Liver (tissue), 3 donors: Measurements from ENCODE around the gene SGPP1.

Experiments used
- ATF3 ChIP-seq: IDR thresholded peaks from 2 replicates; pipeline ENCODE4 v1.6.1; 2016; ENCODE audit warnings: antibody characterized with exemption
- CTCF ChIP-seq: fragments of 150-350 bp; IDR thresholded peaks from 2 replicates; pipeline ENCODE4 v1.5.1; 2017; ENCODE audit warnings: improper control_type of control experiment, low read depth, low read length; ENCODE audit not compliant: missing input control
- EGR1 ChIP-seq, 2 donors: IDR thresholded peaks; 2 replicates each; pipeline ENCODE4 v1.6.1; 2016 to 2018; ENCODE audit warnings: antibody characterized with exemption in 2 of 2, low read depth in 2 of 2
- FOXA1 ChIP-seq: IDR thresholded peaks from 2 replicates; pipeline ENCODE4 v1.6.1; 2016; ENCODE audit warnings: antibody characterized with exemption
- GABPA ChIP-seq, 2 donors: IDR thresholded peaks in 1 of 2; conservative IDR thresholded peaks in 1 of 2; 2 replicates each; pipeline ENCODE4 v1.6.1; 2016; ENCODE audit warnings: antibody characterized with exemption in 2 of 2, mild to moderate bottlenecking in 1 of 2, moderate library complexity in 1 of 2
- MAX ChIP-seq: IDR thresholded peaks from 2 replicates; pipeline ENCODE4 v1.6.1; 2016; ENCODE audit warnings: antibody characterized with exemption
- RAD21 ChIP-seq, 2 donors: IDR thresholded peaks; 2 replicates each; pipeline ENCODE4 v1.6.1; 2016; ENCODE audit warnings: antibody characterized with exemption in 2 of 2, mild to moderate bottlenecking in 2 of 2
- REST ChIP-seq: IDR thresholded peaks from 2 replicates; pipeline ENCODE4 v1.6.1; 2016; ENCODE audit warnings: antibody characterized with exemption, mild to moderate bottlenecking
- RXRA ChIP-seq, 2 donors: IDR thresholded peaks; 2 replicates each; pipeline ENCODE4 v1.6.1; 2017 to 2018; ENCODE audit warnings: antibody characterized with exemption in 2 of 2, mild to moderate bottlenecking in 1 of 2
- SP1 ChIP-seq: IDR thresholded peaks from 2 replicates; pipeline ENCODE4 v1.6.1; 2018; ENCODE audit warnings: antibody characterized with exemption, mild to moderate bottlenecking
- TAF1 ChIP-seq: conservative IDR thresholded peaks from 2 replicates; pipeline ENCODE4 v1.6.1; 2016; ENCODE audit warnings: antibody characterized with exemption, mild to moderate bottlenecking
- YY1 ChIP-seq: IDR thresholded peaks from 2 replicates; pipeline ENCODE4 v1.6.1; 2016; ENCODE audit warnings: antibody characterized with exemption, mild to moderate bottlenecking
- ZBTB33 ChIP-seq: IDR thresholded peaks from 2 replicates; pipeline ENCODE4 v1.6.1; 2016; ENCODE audit warnings: antibody characterized with exemption
- donor health status: healthy.
- donor health status: healthy.

GRCh38 chr14:63656194-63656593 lies 71.7 kb downstream of the SGPP1 start:
- TF ChIP-seq CTCF (no peak), MAX (no peak), TAF1 (no peak), REST (no peak), ZBTB33 (no peak), GABPA (IDR thresholded peaks at IDR 0.05 in 1 of 2, conservative IDR thresholded peaks at IDR 0.05 in 1 of 2) (no peak), EGR1 (IDR thresholded peaks at IDR 0.05; ENCODE audit: low read depth in 2 of 2) (no peak), YY1 (no peak), ATF3 (no peak), FOXA1 (no peak), SP1 (no peak), RAD21 (IDR thresholded peaks at IDR 0.05) (no peak), RXRA (IDR thresholded peaks at IDR 0.05) (no peak)
